Measurements from ENCODE around the gene ADAMTSL2. TPM values are rescaled to one million over a fixed set of nuclear protein-coding genes. Genes with fewer than 3 reads are reported as not detected.

ADAMTSL2 gene
- total RNA-seq, 4 donors from 2014 or later = 2.8 to 6.6 (median 3.2) TPM

DNA sequence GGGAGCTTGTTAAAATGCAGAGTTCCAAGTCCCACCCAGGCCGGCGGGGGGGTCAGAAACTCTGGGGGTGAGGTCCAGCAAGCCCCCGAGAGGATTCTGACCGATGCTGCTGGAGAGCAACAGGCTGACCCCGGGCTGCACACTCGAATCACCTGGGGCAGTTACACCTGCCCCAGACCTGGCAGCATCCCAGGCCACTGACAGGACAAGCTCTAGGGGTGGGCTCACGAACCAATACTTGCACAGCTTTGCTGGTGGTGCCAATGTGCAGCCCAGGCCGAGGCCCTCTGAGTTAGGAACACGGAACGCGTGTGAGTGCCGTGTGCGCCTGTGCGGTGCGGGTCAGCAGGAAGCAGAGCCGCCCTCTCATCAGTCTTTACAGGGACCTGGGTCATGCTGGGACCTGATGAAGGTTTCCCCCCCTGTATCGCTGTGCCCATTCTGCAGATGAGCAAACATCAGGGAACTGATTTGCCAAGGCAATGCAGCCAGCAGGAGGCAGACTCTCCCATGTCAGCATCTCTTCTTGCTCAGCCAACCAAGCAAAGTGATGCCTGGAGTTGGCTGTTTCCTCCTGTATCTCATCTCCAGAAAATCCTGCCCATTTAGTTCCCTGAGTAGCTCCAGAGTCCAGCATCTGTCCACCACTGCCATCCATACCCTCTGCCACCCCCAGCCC is 58.4 kb downstream of the ADAMTSL2 start:
- Histone ChIP-seq H3K4me1 (no peaks in the 10 kb centered on the region), H3K9me3 (peaks cover 0 to 19% (median 17%) of the 10 kb centered on the region in 4 donors), H3K27me3 (peaks cover 0 to 64% (median 0%) of the 10 kb centered on the region in 4 donors), H3K4me3 (no peak overlapping the region), H3K27ac (replicated peaks in 1 of 4) (no peak overlapping the region), H3K36me3 (no peaks in the 10 kb centered on the region)
- no peak for TF ChIP-seq POLR2A (IDR thresholded peaks at IDR 0.05; ENCODE audit: low read depth)
- TF ChIP-seq EP300 (IDR thresholded peaks at IDR 0.05) = no peak
- TF ChIP-seq, protein P1, sequence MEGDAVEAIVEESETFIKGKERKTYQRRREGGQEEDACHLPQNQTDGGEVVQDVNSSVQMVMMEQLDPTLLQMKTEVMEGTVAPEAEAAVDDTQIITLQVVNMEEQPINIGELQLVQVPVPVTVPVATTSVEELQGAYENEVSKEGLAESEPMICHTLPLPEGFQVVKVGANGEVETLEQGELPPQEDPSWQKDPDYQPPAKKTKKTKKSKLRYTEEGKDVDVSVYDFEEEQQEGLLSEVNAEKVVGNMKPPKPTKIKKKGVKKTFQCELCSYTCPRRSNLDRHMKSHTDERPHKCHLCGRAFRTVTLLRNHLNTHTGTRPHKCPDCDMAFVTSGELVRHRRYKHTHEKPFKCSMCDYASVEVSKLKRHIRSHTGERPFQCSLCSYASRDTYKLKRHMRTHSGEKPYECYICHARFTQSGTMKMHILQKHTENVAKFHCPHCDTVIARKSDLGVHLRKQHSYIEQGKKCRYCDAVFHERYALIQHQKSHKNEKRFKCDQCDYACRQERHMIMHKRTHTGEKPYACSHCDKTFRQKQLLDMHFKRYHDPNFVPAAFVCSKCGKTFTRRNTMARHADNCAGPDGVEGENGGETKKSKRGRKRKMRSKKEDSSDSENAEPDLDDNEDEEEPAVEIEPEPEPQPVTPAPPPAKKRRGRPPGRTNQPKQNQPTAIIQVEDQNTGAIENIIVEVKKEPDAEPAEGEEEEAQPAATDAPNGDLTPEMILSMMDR (IDR thresholded peaks at IDR 0.05) = no peak
- 96% methylated on average over 7 of the region's 17 CpGs for WGBS
- intact Hi-C loops (cut with DNase I) = no loop called here
- no peak for DNase-seq (ENCODE audit: extremely low spot score)

DNA sequence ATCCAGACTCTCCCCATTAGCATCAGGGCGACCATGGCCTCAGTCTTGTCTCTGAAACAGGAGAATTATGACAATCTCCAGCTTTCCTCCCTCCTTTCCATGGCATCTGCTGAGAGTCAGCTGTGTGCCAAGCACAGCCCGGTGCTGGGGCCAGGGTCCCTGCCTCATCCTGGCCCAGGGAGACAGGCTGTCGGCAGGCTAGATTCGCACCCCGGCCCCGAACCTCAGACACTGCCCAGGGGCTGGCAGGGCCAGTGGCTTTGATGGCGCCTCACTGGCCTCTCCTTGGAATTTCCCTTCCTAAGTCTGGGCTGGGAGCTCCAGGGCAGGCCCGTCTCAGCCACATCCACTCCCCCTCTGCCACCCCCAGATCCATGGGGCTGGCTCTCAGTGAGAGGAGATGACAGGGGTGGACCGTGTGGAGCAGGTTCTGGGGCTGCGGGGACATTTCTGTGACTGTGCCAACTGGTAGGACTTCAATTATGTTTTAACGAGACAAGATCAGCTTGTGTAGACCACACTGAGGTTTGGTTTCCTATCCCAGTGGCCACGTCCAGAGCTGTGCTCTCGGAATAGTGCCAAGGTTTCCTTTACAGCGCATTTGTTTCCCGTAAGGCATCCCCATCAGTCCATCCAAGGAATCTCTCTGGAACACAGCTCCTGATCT is 59.2 kb downstream of the ADAMTSL2 start:
- Histone ChIP-seq H3K4me3 (no peak overlapping the region), H3K9me3 (peaks cover 0 to 28% (median 25%) of the 10 kb centered on the region in 4 donors), H3K27ac (replicated peaks in 1 of 4) (no peak overlapping the region), H3K4me1 (no peaks in the 10 kb centered on the region), H3K36me3 (no peaks in the 10 kb centered on the region), H3K27me3 (peaks cover 0 to 60% (median 0%) of the 10 kb centered on the region in 4 donors)
- WGBS = 79% methylated on average over 13 of the region's 15 CpGs
- intact Hi-C loops (cut with DNase I) = no loop called here
- DNase-seq (ENCODE audit: extremely low spot score) = no peak
- no peak for TF ChIP-seq POLR2AphosphoS5 (IDR thresholded peaks at IDR 0.05)

DNA sequence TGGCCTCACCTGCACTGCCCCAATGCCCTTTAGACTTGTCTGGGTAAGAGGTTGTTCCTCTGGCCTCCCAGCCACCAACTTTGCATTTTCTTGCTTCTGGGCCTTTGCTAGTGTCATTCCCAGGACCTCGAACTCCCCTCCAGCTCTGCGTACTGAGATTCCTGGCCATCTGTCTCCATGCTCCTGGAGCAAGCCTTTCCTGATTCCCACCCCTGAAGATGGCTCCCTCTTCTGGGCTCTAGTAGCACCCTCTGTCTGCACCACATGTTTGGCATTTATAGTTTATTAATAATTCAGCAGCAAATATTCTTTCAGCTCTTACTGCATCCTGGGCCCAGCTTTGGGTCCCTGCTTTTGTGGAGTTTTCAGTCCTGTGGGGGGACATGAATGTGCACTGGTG is 59.8 kb downstream of the ADAMTSL2 start:
- peaks cover 0 to 31% (median 25%) of the 10 kb centered on the region in 4 donors for H3K9me3 ChIP-seq
- no peak overlapping the region for H3K4me3 ChIP-seq
- intact Hi-C loops (cut with DNase I) = no loop called here
- no peak for TF ChIP-seq POLR2A (IDR thresholded peaks at IDR 0.05; ENCODE audit: low read depth)
- TF ChIP-seq EP300 (IDR thresholded peaks at IDR 0.05) = no peak
- TF ChIP-seq POLR2AphosphoS5 (IDR thresholded peaks at IDR 0.05) = no peak
- TF ChIP-seq, protein P1 (IDR thresholded peaks at IDR 0.05) = no peak
- H3K36me3 ChIP-seq = no peaks in the 10 kb centered on the region
- H3K27me3 ChIP-seq = peaks cover 0 to 54% (median 0%) of the 10 kb centered on the region in 4 donors
- DNase-seq (ENCODE audit: extremely low spot score) = no peak
- no peak overlapping the region for H3K27ac ChIP-seq (replicated peaks in 1 of 4)
- no peaks in the 10 kb centered on the region for H3K4me1 ChIP-seq
- WGBS = 97% methylated on average over 2 of the region's 2 CpGs

DNA sequence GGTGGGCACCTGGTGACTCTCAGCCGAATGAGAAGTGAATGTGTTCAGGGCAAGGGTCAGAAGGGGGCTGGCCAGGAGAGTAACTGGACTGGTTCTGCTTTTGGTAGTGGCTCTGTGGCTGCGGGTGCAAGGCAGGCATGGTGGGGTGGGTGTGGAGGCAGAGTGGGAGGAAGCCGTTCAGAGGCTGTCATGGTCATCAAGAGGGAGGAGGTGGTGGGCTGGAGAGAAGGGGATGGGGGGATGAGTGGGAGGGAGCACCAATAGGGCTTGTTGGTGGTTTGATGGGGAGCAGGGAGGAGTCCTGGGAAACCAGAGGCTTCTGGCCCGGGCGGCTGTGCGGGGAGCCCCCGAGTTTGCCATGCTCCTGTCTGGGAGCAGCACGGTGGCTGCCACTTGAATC is 61.4 kb downstream of the ADAMTSL2 start:
- TF ChIP-seq, protein P1 (IDR thresholded peaks at IDR 0.05) = no peak
- TF ChIP-seq EP300 (IDR thresholded peaks at IDR 0.05) = no peak
- no peak for TF ChIP-seq POLR2A (IDR thresholded peaks at IDR 0.05; ENCODE audit: low read depth)
- no peak for TF ChIP-seq POLR2AphosphoS5 (IDR thresholded peaks at IDR 0.05)
- intact Hi-C loops (cut with DNase I) = no loop called here
- Histone ChIP-seq H3K4me1 (no peaks in the 10 kb centered on the region), H3K27me3 (peaks cover 0 to 46% (median 0%) of the 10 kb centered on the region in 4 donors), H3K4me3 (no peak overlapping the region), H3K9me3 (peaks cover 0 to 31% (median 25%) of the 10 kb centered on the region in 4 donors), H3K27ac (replicated peaks in 1 of 4) (no peak overlapping the region), H3K36me3 (no peaks in the 10 kb centered on the region)
- 83% methylated on average over 8 of the region's 8 CpGs for WGBS
- no peak for DNase-seq (ENCODE audit: extremely low spot score)

DNA sequence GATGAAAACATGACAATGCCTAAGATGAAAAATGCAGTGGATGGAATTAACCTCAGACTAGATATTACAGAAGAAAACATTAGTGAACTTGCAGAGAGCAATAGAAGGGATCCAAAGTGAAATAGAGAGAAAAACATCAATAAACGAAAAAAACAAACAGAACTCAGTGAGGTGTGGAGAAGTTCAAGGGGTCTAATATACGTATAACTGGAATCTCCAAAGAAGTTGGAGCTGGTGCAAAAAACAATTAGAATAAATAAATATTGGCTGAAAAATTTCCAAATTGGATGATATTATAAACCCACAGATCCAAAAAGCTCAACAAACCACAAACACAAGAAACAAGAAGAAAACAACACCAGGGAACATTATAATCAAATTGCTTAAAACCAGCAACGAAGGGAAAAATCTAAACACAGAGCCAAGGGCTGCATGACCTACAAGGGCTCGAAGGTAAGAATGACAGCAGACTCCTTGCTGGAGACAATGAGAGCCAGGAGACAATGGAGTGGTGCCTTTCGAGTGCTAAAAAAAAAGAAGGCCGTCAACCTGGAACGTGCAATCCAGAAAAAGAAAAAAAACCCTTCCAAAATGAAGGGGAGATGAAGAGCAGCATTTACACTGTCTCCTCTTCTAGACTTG is 62.9 kb downstream of the ADAMTSL2 start:
- TF ChIP-seq EP300 (IDR thresholded peaks at IDR 0.05) = no peak
- TF ChIP-seq, protein P1 (IDR thresholded peaks at IDR 0.05) = no peak
- TF ChIP-seq POLR2AphosphoS5 (IDR thresholded peaks at IDR 0.05) = no peak
- no peak for TF ChIP-seq POLR2A (IDR thresholded peaks at IDR 0.05; ENCODE audit: low read depth)
- Histone ChIP-seq H3K36me3 (no peaks in the 10 kb centered on the region), H3K27me3 (peaks cover 0 to 46% (median 0%) of the 10 kb centered on the region in 4 donors), H3K4me1 (no peaks in the 10 kb centered on the region), H3K9me3 (peaks cover 0 to 31% (median 25%) of the 10 kb centered on the region in 4 donors), H3K4me3 (no peak overlapping the region), H3K27ac (replicated peaks in 1 of 4) (no peak overlapping the region)
- 84% methylated on average over 7 of the region's 7 CpGs for WGBS
- intact Hi-C loops (cut with DNase I) = no loop called here
- DNase-seq (ENCODE audit: extremely low spot score) = no peak
